ENCODE measurements around the gene SMYD3. TPM values are rescaled to one million over a fixed set of nuclear protein-coding genes. Genes with fewer than 3 reads are reported as not detected.

SMYD3 gene
- total RNA-seq, 3 donors from 2014 or later = 16.8 to 28.8 (median 19.5) TPM

DNA sequence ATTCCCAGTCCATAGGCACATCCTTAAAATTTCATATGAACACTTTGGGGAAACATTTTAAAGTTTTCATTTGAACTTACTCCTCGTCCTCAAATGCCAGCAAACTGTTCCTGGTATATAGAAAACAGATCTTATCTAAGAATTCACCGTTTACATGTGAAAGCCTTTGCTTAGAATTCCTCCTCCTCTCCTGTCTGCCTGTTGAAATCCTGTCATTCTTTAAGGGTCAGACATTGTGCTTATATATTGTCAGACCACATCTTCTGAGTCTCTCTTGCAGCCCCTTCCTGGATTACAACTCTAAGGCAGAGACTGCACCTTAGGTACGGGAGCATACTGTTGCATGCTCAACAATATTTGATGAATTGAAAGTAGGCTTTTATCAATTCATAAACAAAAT lies 239.7 kb downstream of the SMYD3 start:
- H3K4me3 ChIP-seq = no peak overlapping the region
- no peak for DNase-seq (ENCODE audit: low spot score in 2 of 2)
- intact Hi-C loops (cut with DNase I; ENCODE audit: low total_unique reads) = no loop called here
- TF ChIP-seq POLR2AphosphoS5 (IDR thresholded peaks at IDR 0.05) = no peak
- TF ChIP-seq POLR2A (IDR thresholded peaks at IDR 0.05) = no peak
- TF ChIP-seq, protein P1, sequence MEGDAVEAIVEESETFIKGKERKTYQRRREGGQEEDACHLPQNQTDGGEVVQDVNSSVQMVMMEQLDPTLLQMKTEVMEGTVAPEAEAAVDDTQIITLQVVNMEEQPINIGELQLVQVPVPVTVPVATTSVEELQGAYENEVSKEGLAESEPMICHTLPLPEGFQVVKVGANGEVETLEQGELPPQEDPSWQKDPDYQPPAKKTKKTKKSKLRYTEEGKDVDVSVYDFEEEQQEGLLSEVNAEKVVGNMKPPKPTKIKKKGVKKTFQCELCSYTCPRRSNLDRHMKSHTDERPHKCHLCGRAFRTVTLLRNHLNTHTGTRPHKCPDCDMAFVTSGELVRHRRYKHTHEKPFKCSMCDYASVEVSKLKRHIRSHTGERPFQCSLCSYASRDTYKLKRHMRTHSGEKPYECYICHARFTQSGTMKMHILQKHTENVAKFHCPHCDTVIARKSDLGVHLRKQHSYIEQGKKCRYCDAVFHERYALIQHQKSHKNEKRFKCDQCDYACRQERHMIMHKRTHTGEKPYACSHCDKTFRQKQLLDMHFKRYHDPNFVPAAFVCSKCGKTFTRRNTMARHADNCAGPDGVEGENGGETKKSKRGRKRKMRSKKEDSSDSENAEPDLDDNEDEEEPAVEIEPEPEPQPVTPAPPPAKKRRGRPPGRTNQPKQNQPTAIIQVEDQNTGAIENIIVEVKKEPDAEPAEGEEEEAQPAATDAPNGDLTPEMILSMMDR (IDR thresholded peaks at IDR 0.05) = no peak
- H3K9me3 ChIP-seq = no peaks in the 10 kb centered on the region
- no peaks in the 10 kb centered on the region for H3K27me3 ChIP-seq
- H3K27ac ChIP-seq = no peak overlapping the region
- no peaks in the 10 kb centered on the region for H3K36me3 ChIP-seq
- no peaks in the 10 kb centered on the region for H3K4me1 ChIP-seq

DNA sequence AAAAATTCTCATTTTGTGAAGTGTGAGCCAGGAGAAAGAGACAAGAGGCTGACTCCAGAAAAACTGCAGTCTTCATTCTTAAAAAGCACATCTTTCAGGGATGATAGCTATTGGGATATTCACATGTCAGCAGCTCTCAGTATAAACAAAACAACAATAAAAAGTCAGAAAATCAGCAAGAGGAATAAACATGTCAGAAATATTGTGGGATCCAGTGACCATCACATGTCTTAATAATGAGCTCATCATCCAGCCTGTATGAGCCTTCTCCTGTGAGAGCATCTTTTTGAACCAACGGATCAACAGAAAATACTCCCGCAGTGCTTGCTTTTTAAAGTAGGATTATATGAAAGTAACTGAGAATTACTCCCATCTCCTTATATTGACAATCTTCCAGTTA lies 241.6 kb downstream of the SMYD3 start:
- no peaks in the 10 kb centered on the region for H3K4me1 ChIP-seq
- H3K36me3 ChIP-seq = no peaks in the 10 kb centered on the region
- intact Hi-C loops (cut with DNase I; ENCODE audit: low total_unique reads) = no loop called here
- H3K9me3 ChIP-seq = no peaks in the 10 kb centered on the region
- TF ChIP-seq, protein P1 (IDR thresholded peaks at IDR 0.05) = no peak
- H3K27me3 ChIP-seq = no peaks in the 10 kb centered on the region
- no peak for DNase-seq (ENCODE audit: low spot score in 2 of 2)
- no peak overlapping the region for H3K27ac ChIP-seq
- no peak overlapping the region for H3K4me3 ChIP-seq

DNA sequence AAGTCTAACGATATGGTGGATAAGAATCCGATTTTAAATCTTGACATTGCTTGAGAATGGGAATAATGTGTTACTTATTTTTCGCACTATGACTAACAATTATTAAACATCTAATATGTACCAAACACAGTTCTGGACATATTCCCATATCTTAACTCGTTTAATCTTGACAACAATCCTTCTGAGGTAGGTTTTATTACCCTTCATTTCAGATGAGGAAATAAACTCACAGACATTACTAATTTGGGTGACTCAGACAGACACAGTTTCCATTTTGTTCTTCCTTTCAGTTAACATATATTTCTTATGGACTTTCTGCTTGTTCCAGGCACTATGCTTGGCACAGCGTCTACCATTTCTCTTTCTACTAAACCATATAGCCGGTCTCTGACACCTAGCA lies 244.8 kb downstream of the SMYD3 start:
- H3K4me1 ChIP-seq = no peaks in the 10 kb centered on the region
- no peak overlapping the region for H3K4me3 ChIP-seq
- H3K27me3 ChIP-seq = no peaks in the 10 kb centered on the region
- H3K36me3 ChIP-seq = no peaks in the 10 kb centered on the region
- TF ChIP-seq POLR2AphosphoS5 (IDR thresholded peaks at IDR 0.05) = no peak
- TF ChIP-seq, protein P1 (IDR thresholded peaks at IDR 0.05) = no peak
- TF ChIP-seq POLR2A (IDR thresholded peaks at IDR 0.05) = no peak
- H3K9me3 ChIP-seq = peaks cover 0 to 6% of the 10 kb centered on the region in 2 donors
- H3K27ac ChIP-seq = no peak overlapping the region
- intact Hi-C loops (cut with DNase I; ENCODE audit: low total_unique reads) = no loop called here
- no peak for DNase-seq (ENCODE audit: low spot score in 2 of 2)

DNA sequence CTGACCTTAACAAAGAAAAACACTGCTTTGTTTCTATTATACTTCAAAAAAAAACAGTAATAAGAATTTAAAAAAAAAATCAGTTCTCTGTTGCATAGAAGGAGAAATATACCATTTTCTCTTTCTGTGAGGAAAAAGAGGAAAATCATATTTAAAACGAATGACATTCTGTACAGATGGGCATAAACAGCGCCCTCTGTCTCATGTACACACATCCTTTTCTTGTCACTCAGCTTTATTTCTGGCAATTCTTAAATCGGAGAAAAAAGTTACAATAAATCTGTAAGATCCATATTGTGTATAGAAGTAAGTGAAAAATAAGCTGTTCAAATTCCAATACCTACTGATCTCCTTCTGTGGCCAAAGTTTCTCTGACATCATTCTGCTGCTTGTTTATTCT lies 245.4 kb downstream of the SMYD3 start:
- TF ChIP-seq POLR2A (IDR thresholded peaks at IDR 0.05) (no peak), POLR2AphosphoS5 (IDR thresholded peaks at IDR 0.05) (no peak)
- TF ChIP-seq, protein P1 (IDR thresholded peaks at IDR 0.05) = no peak
- Histone ChIP-seq H3K27ac (no peak overlapping the region), H3K9me3 (peaks cover 0 to 6% of the 10 kb centered on the region in 2 donors), H3K4me3 (no peak overlapping the region), H3K4me1 (no peaks in the 10 kb centered on the region), H3K27me3 (no peaks in the 10 kb centered on the region), H3K36me3 (no peaks in the 10 kb centered on the region)
- DNase-seq (ENCODE audit: low spot score in 2 of 2) = no peak
- intact Hi-C loops (cut with DNase I; ENCODE audit: low total_unique reads) = no loop called here

DNA sequence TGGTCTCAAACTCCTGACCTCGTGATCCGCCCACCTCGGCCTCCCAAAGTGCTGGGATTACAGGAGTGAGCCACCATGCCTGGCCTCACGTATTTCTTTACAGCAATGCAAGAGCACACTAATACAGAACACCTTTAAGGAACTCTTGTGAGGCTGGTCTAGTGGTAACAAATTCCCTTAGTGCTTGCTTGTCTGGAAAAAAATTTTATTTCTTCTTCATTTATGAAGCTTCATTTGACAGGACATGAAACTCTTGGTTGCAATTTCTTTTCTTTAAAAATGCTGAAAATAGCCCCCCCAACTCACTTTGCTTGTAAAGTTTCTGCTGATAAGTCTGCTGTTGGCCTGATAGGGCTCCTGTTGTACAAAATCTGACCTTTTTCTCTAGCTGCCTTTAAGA lies 248.8 kb downstream of the SMYD3 start:
- Histone ChIP-seq H3K27me3 (no peaks in the 10 kb centered on the region), H3K4me1 (no peaks in the 10 kb centered on the region), H3K36me3 (no peaks in the 10 kb centered on the region), H3K4me3 (no peak overlapping the region), H3K9me3 (peaks cover 0 to 9% of the 10 kb centered on the region in 2 donors), H3K27ac (no peak overlapping the region)
- TF ChIP-seq POLR2A (IDR thresholded peaks at IDR 0.05) (no peak), POLR2AphosphoS5 (IDR thresholded peaks at IDR 0.05) (no peak)
- TF ChIP-seq, protein P1 (IDR thresholded peaks at IDR 0.05) = no peak
- intact Hi-C loops (cut with DNase I; ENCODE audit: low total_unique reads) = no loop called here
- DNase-seq (ENCODE audit: low spot score in 2 of 2) = no peak
